GM12874 (cell line): Measurements from ENCODE around the gene ZCCHC17.

Experiments used
- TF ChIP-seq, protein P1 (sequence below): IDR thresholded peaks from 2 replicates; pipeline ENCODE4 v1.5.1; 2011; ENCODE audit warnings: low read depth, mild to moderate bottlenecking, control low read depth, low read length, moderate library complexity; ENCODE audit not compliant: insufficient read depth

ZCCHC17 gene, protein sequence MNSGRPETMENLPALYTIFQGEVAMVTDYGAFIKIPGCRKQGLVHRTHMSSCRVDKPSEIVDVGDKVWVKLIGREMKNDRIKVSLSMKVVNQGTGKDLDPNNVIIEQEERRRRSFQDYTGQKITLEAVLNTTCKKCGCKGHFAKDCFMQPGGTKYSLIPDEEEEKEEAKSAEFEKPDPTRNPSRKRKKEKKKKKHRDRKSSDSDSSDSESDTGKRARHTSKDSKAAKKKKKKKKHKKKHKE

DNA sequence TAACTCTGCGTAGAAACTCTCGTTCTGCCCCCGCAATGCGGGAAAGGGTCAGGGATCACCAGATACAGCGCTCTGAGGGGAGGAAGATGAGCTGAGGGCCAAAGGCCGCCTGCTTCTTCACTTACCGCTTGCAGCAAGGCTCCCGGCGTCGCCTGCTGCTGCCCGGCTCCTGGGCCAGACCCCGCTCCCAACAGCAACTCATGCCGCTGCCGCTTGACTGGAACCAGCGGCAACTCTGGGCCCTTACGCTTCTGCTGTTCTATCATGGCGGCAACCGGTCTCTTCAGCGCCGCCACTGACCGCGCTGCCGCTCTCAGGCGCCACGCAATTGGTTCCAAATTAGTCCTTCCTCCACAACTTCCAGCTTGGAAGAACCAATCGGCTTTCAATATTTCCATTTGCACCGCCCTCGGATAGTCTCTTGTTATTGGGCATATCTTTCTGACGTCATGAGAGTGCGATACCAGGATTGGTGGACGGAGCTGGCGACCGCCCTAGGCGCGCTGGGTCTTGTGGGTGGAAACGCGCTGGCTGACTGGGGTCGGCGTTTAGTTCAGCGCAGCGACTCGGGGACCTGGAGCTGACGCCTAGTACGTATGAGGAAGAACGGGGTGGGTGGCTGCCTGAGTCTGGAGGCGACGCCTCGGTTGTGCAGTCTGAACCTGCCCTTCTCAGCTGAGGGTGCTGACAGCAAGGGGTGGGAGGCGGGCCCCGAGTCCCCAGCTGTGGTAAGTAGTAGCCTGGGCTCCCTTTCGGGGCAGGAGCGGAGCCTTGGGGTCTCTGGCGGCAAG lies at the start of gene ZCCHC17, which contains the start of gene SNRNP40:
Gene ZCCHC17, plus strand, starts transcription at position 547 of the 791 bp plus-strand sequence. CDS start 13,067 bp downstream, outside the sequence.
Gene SNRNP40, minus strand, starts transcription at position 303 of the 791 bp plus-strand sequence. Its CDS starts 37 bp downstream, at position 266.
- TF ChIP-seq, protein P1, sequence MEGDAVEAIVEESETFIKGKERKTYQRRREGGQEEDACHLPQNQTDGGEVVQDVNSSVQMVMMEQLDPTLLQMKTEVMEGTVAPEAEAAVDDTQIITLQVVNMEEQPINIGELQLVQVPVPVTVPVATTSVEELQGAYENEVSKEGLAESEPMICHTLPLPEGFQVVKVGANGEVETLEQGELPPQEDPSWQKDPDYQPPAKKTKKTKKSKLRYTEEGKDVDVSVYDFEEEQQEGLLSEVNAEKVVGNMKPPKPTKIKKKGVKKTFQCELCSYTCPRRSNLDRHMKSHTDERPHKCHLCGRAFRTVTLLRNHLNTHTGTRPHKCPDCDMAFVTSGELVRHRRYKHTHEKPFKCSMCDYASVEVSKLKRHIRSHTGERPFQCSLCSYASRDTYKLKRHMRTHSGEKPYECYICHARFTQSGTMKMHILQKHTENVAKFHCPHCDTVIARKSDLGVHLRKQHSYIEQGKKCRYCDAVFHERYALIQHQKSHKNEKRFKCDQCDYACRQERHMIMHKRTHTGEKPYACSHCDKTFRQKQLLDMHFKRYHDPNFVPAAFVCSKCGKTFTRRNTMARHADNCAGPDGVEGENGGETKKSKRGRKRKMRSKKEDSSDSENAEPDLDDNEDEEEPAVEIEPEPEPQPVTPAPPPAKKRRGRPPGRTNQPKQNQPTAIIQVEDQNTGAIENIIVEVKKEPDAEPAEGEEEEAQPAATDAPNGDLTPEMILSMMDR = no peak

DNA sequence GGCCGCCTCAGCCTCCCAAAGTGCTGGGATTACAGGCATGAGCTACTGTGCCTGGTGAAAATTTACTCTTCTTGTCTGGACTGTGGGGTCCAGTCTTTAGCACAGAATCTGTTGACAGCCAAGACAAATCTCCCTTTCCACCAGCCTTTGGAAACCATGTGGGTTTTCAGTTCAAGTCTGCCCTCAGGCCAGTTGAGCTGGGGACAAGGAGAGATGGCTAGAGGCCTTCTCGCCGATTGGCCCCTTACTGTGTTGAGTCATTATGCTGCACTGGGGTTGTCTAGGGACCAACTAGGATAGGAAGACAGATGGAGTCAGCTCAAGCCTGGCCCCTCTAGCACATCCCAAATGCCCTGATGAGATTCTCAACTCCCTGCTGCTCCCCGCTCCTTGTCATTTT lies 48.6 kb upstream of the ZCCHC17 start:
- TF ChIP-seq, protein P1 = no peak

DNA sequence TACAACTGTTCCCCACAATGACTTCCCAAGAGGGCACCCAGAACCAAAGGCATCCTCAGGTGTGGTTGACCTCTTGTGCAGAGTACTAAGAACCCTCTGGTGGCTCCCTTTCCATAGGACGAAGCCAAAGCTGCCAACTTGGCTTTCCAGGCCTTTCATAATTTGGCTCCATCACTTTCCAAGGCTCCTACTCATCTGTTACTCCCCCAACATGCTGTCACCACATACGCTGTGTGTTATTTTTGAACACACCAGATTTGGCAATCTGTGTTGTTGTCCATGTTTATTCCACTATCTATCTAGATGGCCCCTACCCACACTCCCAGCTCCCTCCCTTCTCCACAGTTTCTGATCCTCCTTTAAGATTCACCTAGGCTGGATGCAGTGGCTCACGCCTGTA lies 47.0 kb upstream of the ZCCHC17 start:
- TF ChIP-seq, protein P1 = no peak

DNA sequence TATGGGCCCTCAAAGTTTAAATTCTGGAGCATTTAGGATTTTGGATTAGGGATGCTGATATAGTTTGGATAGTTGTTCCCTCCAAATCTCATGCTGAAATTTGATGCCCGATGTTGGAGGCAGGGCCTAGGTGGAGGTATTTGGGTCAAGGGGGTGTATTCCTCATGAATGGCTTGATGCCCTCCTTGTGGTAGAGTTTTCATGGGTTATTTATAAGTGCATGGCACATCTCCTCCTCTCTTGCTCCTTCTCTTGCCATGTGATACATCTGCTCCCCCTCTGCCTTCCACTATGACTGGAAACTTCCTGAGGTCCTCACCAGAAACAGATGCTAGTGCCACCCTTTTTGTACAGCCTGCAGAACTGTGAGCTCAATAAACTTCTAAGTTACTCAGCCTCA lies 39.6 kb upstream of the ZCCHC17 start:
- TF ChIP-seq, protein P1 = no peak

DNA sequence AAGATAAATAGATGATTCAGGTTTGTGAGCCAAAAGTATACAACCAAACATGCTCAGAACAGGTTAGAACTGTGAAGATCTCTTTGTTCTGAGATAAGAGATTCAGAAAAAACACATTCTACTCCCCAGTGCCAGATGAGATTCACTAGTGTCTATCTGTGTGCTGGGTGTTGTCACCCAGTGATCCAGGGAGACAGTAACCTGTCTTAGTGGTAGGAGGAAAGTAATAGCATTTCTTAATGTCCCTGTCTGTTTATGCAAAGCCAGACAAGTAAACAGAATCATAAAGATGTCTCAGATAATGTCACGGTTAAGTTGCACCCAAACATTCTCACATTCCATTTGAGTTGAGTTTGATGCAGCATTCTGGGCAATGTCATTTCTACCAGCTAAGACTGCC lies 38.3 kb upstream of the ZCCHC17 start:
- TF ChIP-seq, protein P1 = no peak

DNA sequence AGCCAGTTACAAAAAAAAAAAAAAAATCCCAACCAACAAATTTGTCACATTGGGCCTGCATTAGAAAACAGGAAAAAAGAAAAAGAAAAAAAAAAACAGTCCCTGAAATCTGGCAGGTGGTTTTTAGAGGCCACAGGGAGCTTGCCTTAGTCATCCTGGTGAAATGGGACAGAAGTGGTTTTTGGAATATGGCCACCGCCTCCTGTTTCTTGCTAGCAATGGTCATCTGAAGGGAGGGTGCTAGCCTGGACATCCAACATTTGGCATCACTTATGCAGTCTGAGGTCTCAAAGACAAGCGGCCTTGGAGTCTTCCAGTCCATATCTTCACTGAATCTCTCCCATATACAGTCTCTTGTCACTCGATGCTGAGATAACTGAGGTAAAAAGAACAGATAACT lies 37.1 kb upstream of the ZCCHC17 start:
- TF ChIP-seq, protein P1 = no peak

DNA sequence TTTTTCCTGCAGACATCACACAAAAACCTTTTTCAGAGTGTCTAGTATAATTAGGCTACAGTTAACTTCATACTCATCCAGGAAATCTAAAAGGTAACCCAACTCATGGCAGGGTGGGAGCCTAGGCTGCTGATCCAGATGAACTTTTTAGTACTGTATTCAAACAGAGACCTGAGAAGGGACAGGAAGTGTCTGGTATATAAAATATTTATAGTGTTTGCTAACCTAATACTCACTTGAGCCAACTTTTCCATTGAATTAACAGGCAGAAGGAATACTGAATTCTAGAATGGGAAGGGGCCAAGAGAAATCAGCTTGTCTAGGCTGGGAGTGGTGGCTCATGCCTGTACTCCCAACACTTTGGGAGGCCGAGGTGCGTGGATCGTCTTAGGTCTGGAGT lies 34.9 kb upstream of the ZCCHC17 start:
- TF ChIP-seq, protein P1 = no peak
